Adipocyte (in vitro differentiated cells): ENCODE measurements around the gene VWA5A.

Experiments
- DNase-seq: peaks from one replicate; pipeline ENCODE4 v3.0.0-alpha.2; 2015; ENCODE audit warnings: low read depth
- H3K27me3 ChIP-seq: replicated peaks from 2 replicates; pipeline ENCODE4 v1.7.0; 2013; ENCODE audit warnings: mild to moderate bottlenecking, low read length, moderate library complexity; ENCODE audit not compliant: control insufficient read depth, insufficient read depth
- H3K36me3 ChIP-seq: 2 replicates; pipeline ENCODE4 v1.7.0; 2013; ENCODE audit warnings: low read length, mild to moderate bottlenecking, moderate library complexity; ENCODE audit not compliant: control insufficient read depth, insufficient read depth, severe bottlenecking
- H3K4me1 ChIP-seq: 2 replicates; pipeline ENCODE4 v1.7.0; 2013; ENCODE audit warnings: mild to moderate bottlenecking, low read length, moderate library complexity; ENCODE audit not compliant: control insufficient read depth, insufficient read depth
- H3K4me3 ChIP-seq: 2 replicates; pipeline ENCODE4 v1.7.0; 2013; ENCODE audit warnings: mild to moderate bottlenecking, low read length, moderate library complexity
- H3K9ac ChIP-seq: 2 replicates; pipeline ENCODE4 v1.7.0; 2013; ENCODE audit warnings: mild to moderate bottlenecking, low read length, moderate library complexity
- H3K9me3 ChIP-seq: 2 replicates; pipeline ENCODE4 v1.7.0; 2013; ENCODE audit warnings: mild to moderate bottlenecking, low read length, moderate library complexity; ENCODE audit not compliant: control insufficient read depth

VWA5A gene

DNA sequence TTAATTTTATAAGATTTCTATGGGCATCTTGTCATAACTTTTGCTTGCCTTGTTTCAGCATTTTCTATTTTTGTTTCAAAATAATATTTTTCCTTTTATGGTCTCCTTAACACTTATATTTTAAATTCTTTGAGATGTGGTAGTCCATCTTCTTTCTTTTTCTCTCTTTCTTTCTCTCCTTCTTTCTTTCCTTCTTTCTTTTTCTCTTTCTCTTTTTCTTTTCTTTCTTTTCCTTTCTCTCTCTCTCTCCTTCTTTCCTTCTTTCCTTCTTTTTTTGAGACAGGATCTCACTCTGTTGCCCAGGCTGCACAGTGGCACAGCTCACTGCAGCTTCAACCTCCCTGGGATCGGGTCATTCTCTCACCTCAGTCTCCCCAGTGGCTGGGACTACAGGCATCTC is 38.0 kb upstream of the VWA5A start:
- H3K4me1 ChIP-seq, result no peaks in the 10 kb centered on the region
- H3K36me3 ChIP-seq, result no peaks in the 10 kb centered on the region
- peaks cover 30% of the 10 kb centered on the region for H3K27me3 ChIP-seq
- H3K9ac ChIP-seq, result no peak overlapping the region
- no peaks in the 10 kb centered on the region for H3K9me3 ChIP-seq
- H3K4me3 ChIP-seq, result no peak overlapping the region
- no peak for DNase-seq

- Histone ChIP-seq H3K9ac (no peak overlapping the region), H3K4me1 (no peaks in the 10 kb centered on the region), H3K9me3 (no peaks in the 10 kb centered on the region), H3K27me3 (peaks cover 36% of the 10 kb centered on the region), H3K4me3 (no peak overlapping the region), H3K36me3 (no peaks in the 10 kb centered on the region)
- DNase-seq, result no peak
Measured at GRCh38 chr11:124078591-124078990, 36.7 kb upstream of the VWA5A start.

GRCh38 chr11:124079631-124080326 is 35.5 kb upstream of the VWA5A start:
- Histone ChIP-seq H3K9me3 (no peaks in the 10 kb centered on the region), H3K27me3 (peaks cover 36% of the 10 kb centered on the region), H3K4me3 (no peak overlapping the region), H3K4me1 (no peaks in the 10 kb centered on the region), H3K36me3 (no peaks in the 10 kb centered on the region), H3K9ac (no peak overlapping the region)
- no peak for DNase-seq

- DNase-seq, result no peak
- Histone ChIP-seq H3K4me3 (no peak overlapping the region), H3K4me1 (no peaks in the 10 kb centered on the region), H3K36me3 (no peaks in the 10 kb centered on the region), H3K9me3 (no peaks in the 10 kb centered on the region), H3K9ac (no peak overlapping the region), H3K27me3 (peaks cover 32% of the 10 kb centered on the region)
Measured at GRCh38 chr11:124080327-124081001, 34.8 kb upstream of the VWA5A start.

DNA sequence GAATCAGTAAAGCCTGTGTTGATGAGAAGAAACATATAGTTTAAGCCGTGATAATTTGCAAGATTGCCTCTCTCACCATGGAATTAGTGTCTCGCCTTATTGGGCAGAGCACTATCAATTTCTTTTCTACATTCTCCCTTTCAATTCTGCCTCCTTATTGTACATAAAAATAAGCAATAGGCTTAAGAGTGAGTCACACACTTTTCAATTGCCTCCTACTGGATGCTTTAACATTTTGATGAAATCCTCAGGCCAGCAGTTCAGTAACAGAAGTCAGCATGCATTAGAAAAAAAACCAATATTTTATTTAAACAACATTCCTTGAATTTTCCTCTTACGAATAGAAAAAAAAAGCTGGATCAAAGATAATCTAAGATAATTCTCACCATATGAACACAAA is 33.8 kb upstream of the VWA5A start:
- peak; percentile 13 for DNase-seq
- peaks cover 32% of the 10 kb centered on the region for H3K27me3 ChIP-seq
- no peaks in the 10 kb centered on the region for H3K36me3 ChIP-seq
- no peak overlapping the region for H3K9ac ChIP-seq
- H3K9me3 ChIP-seq, result no peaks in the 10 kb centered on the region
- no peaks in the 10 kb centered on the region for H3K4me1 ChIP-seq
- H3K4me3 ChIP-seq, result no peak overlapping the region

- DNase-seq, result no peak
- no peaks in the 10 kb centered on the region for H3K36me3 ChIP-seq
- no peak overlapping the region for H3K4me3 ChIP-seq
- peaks cover 28% of the 10 kb centered on the region for H3K27me3 ChIP-seq
- no peak overlapping the region for H3K9ac ChIP-seq
- no peaks in the 10 kb centered on the region for H3K4me1 ChIP-seq
- H3K9me3 ChIP-seq, result no peaks in the 10 kb centered on the region
Measured at GRCh38 chr11:124082371-124082770, 32.9 kb upstream of the VWA5A start.

- Histone ChIP-seq H3K4me3 (no peak overlapping the region), H3K27me3 (peaks cover 18% of the 10 kb centered on the region), H3K9me3 (no peaks in the 10 kb centered on the region), H3K4me1 (no peaks in the 10 kb centered on the region), H3K9ac (no peak overlapping the region), H3K36me3 (no peaks in the 10 kb centered on the region)
- DNase-seq, result no peak
Measured at GRCh38 chr11:124085583-124085982, 29.7 kb upstream of the VWA5A start.

- no peaks in the 10 kb centered on the region for H3K9me3 ChIP-seq
- H3K4me3 ChIP-seq, result no peak overlapping the region
- no peaks in the 10 kb centered on the region for H3K4me1 ChIP-seq
- no peak overlapping the region for H3K9ac ChIP-seq
- no peak for DNase-seq
- H3K27me3 ChIP-seq, result peaks cover 18% of the 10 kb centered on the region
- no peaks in the 10 kb centered on the region for H3K36me3 ChIP-seq
Measured at GRCh38 chr11:124085997-124086846, 29.0 kb upstream of the VWA5A start.

GRCh38 chr11:124090996-124091395 is 24.3 kb upstream of the VWA5A start:
- H3K9ac ChIP-seq, result no peak overlapping the region
- H3K9me3 ChIP-seq, result no peaks in the 10 kb centered on the region
- DNase-seq, result no peak
- no peaks in the 10 kb centered on the region for H3K36me3 ChIP-seq
- H3K4me1 ChIP-seq, result no peaks in the 10 kb centered on the region
- H3K4me3 ChIP-seq, result no peak overlapping the region
- peaks cover 7% of the 10 kb centered on the region for H3K27me3 ChIP-seq

- Histone ChIP-seq H3K36me3 (no peaks in the 10 kb centered on the region), H3K4me1 (no peaks in the 10 kb centered on the region), H3K4me3 (no peak overlapping the region), H3K9ac (no peak overlapping the region), H3K9me3 (no peaks in the 10 kb centered on the region), H3K27me3 (no peaks in the 10 kb centered on the region)
- no peak for DNase-seq
Measured at GRCh38 chr11:124093330-124093729, 21.9 kb upstream of the VWA5A start.

DNA sequence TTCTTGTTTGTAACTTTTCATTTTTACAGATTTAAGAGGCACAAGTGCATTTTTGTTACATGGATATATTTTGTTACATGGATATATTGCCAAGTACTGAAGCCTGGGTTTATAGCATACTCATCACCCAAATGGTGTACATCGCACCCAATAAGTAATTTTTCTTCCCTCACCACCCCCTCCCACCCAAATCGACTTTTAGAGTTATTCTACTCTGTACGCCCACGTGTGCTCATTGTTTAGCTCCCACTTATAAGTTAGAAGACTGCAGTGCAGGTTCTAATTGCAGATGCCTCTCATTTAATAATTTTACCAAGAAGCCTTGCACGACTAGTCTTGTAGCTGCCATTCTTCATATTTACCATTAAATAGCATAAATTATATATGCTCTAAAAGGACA is 20.5 kb upstream of the VWA5A start:
- Histone ChIP-seq H3K27me3 (peaks cover 1% of the 10 kb centered on the region), H3K36me3 (no peaks in the 10 kb centered on the region)
- no peak for DNase-seq

More for the DNA sequence above, 20.5 kb upstream of the VWA5A start:
- Histone ChIP-seq H3K9me3 (no peaks in the 10 kb centered on the region), H3K9ac (no peak overlapping the region), H3K4me3 (no peak overlapping the region), H3K4me1 (no peaks in the 10 kb centered on the region)
